Measurements from ENCODE around the gene PTER.

The PTER gene

DNA sequence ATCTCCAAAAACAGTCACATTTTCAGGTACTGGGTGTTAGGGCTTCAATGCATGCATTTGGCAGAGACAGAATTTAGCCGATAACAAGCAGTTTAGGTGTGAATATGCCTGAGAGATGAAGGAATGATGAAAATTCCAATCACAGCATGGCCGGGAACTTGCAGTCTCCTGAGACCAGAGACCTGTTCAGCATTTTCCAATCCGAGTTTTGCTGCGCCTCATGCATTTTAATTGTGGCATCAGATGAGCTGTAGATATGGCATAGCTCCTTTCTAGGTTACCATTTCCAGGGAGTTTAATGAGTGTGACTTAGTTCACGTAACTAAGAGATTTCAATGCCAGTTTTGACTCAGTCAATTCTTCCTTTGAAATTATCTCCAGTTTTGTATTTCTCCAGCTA is 99.3 kb downstream of the PTER start:
- Histone ChIP-seq H3K4me1 (no peaks in the 10 kb centered on the region), H3K36me3 (no peaks in the 10 kb centered on the region), H3K4me3 (ENCODE audit: low read depth, low read length) (no peak overlapping the region), H3K9me3 (no peaks in the 10 kb centered on the region), H3K27me3 (no peaks in the 10 kb centered on the region)
- no peak for DNase-seq
- no peak for TF ChIP-seq CTCF (IDR thresholded peaks at IDR 0.05; ENCODE audit: low read depth, low read length)

- DNase-seq: no peak
- no peak for TF ChIP-seq CTCF (IDR thresholded peaks at IDR 0.05; ENCODE audit: low read depth, low read length)
- Histone ChIP-seq H3K4me3 (ENCODE audit: low read depth, low read length) (no peak overlapping the region), H3K27me3 (no peaks in the 10 kb centered on the region), H3K36me3 (no peaks in the 10 kb centered on the region), H3K9me3 (no peaks in the 10 kb centered on the region), H3K4me1 (no peaks in the 10 kb centered on the region)
These were observed 107.3 kb downstream of the PTER start for GRCh38 chr10:16544099-16544498.

GRCh38 chr10:16544591-16544990 is 107.8 kb downstream of the PTER start:
- H3K4me1 ChIP-seq: no peaks in the 10 kb centered on the region
- H3K36me3 ChIP-seq: no peaks in the 10 kb centered on the region
- DNase-seq: no peak
- H3K9me3 ChIP-seq: no peaks in the 10 kb centered on the region
- no peak overlapping the region for H3K4me3 ChIP-seq (ENCODE audit: low read depth, low read length)
- no peak for TF ChIP-seq CTCF (IDR thresholded peaks at IDR 0.05; ENCODE audit: low read depth, low read length)
- H3K27me3 ChIP-seq: no peaks in the 10 kb centered on the region

GRCh38 chr10:16545116-16545736 is 108.4 kb downstream of the PTER start:
- H3K27me3 ChIP-seq: no peaks in the 10 kb centered on the region
- no peak overlapping the region for H3K4me3 ChIP-seq (ENCODE audit: low read depth, low read length)
- peak; percentile 10 for DNase-seq
- H3K36me3 ChIP-seq: no peaks in the 10 kb centered on the region
- TF ChIP-seq CTCF (IDR thresholded peaks at IDR 0.05; ENCODE audit: low read depth, low read length): peak; percentile 73
- no peaks in the 10 kb centered on the region for H3K9me3 ChIP-seq
- no peaks in the 10 kb centered on the region for H3K4me1 ChIP-seq

DNA sequence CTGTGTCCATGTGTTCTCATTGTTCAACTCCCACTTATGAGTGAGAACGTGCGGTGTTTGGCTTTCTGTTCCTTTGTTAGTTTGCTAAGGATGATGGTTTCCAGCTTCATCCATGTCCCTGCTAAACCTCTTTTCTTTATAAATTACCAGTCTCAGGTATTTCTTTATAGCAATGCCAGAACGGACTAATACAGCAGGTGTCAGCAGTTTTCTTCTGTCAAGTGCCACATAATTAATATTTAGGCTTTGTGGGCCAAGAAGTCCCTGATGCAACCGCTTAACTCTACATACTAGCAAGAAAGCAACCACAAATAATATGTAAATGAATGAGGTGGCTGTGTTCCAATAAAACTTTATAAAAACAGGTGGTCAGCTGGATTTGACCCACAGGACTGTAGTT is 111.2 kb downstream of the PTER start:
- no peaks in the 10 kb centered on the region for H3K27me3 ChIP-seq
- no peak overlapping the region for H3K4me3 ChIP-seq (ENCODE audit: low read depth, low read length)
- no peak for TF ChIP-seq CTCF (IDR thresholded peaks at IDR 0.05; ENCODE audit: low read depth, low read length)
- H3K9me3 ChIP-seq: no peaks in the 10 kb centered on the region
- no peak for DNase-seq
- H3K4me1 ChIP-seq: no peaks in the 10 kb centered on the region
- no peaks in the 10 kb centered on the region for H3K36me3 ChIP-seq

DNA sequence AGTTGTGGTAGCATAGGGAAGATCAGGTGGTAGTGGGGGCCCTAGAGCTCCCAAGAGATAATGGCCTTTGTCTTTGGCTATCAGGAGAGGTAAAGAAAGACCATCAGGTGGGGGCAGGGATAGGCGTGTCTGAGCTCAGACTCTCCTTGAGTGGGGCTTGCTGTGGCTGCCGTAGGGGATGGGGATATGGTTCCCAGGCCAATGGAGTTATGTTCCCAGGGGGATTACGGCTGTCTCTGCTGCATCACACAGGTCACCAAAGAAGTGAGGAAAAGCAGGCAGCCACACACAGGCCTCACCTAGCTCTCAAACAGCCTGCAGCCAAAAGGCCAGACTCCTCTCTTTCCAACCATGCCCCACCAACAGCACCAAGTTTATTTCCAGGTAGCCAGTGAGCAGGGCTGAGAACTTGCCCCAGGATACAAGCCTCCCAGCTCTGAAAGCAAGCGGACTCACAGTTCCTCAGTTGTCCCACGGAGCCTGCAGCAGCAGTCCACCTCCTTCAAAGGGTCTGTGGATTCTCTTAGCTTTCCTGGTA is 122.5 kb downstream of the PTER start:
- no peaks in the 10 kb centered on the region for H3K27me3 ChIP-seq
- H3K4me3 ChIP-seq (ENCODE audit: low read depth, low read length): no peak overlapping the region
- H3K36me3 ChIP-seq: no peaks in the 10 kb centered on the region
- no peaks in the 10 kb centered on the region; the same call in 1 of the 2 replicates for H3K4me1 ChIP-seq
- TF ChIP-seq CTCF (IDR thresholded peaks at IDR 0.05; ENCODE audit: low read depth, low read length): no peak
- DNase-seq: peak; percentile 28
- no peaks in the 10 kb centered on the region for H3K9me3 ChIP-seq
